Stimulated activated CD8-positive, alpha-beta memory T cell treated with anti-CD3 and anti-CD28 coated beads, Interleukin-7, amount 100 ng/mL, for 48 hours (primary cell): ENCODE results near the gene RREB1.
A peak's percentile ranks its signal among the peaks of the same experiment; 100 is the strongest.

Source experiments
- DNase-seq, 2 donors: peaks; one replicate each; pipeline ENCODE4 v3.0.0-alpha.2; 2020; ENCODE audit warnings: low read depth in 1 of 2; ENCODE audit errors: extremely low read depth in 1 of 2

RREB1 gene

GRCh38 chr6:7107578-7108195, at the start of gene RREB1:
TSS of gene RREB1 (plus strand) at chr6:7107961. CDS start at chr6:7181912, 73,951 bp downstream.
- peak; percentile 37 to 45 for DNase-seq

GRCh38 chr6:7058250-7058923, 49.4 kb upstream of the RREB1 start:
- DNase-seq = no peak

- no peak for DNase-seq
Measured at GRCh38 chr6:7060769-7061516, 46.8 kb upstream of the RREB1 start.

- DNase-seq = no peak
Measured at GRCh38 chr6:7062451-7063162, 45.2 kb upstream of the RREB1 start.

- no peak for DNase-seq
Measured at GRCh38 chr6:7067305-7067704, 40.5 kb upstream of the RREB1 start.

- DNase-seq = no peak
Measured at GRCh38 chr6:7071405-7071804, 36.4 kb upstream of the RREB1 start.

GRCh38 chr6:7073082-7073820, 34.5 kb upstream of the RREB1 start:
- DNase-seq = no peak

GRCh38 chr6:7073821-7074525, 33.8 kb upstream of the RREB1 start:
- peak; percentile 56 to 69 for DNase-seq

GRCh38 chr6:7074870-7075269, 32.9 kb upstream of the RREB1 start:
- DNase-seq = no peak

- DNase-seq = no peak
Measured at GRCh38 chr6:7075341-7076000, 32.3 kb upstream of the RREB1 start.

- no peak for DNase-seq
Measured at GRCh38 chr6:7077856-7078255, 29.9 kb upstream of the RREB1 start.

GRCh38 chr6:7078856-7079255, 28.9 kb upstream of the RREB1 start:
- DNase-seq = no peak

- no peak for DNase-seq
Measured at GRCh38 chr6:7080311-7080710, 27.4 kb upstream of the RREB1 start.

- DNase-seq = no peak
Measured at GRCh38 chr6:7085911-7086310, 21.9 kb upstream of the RREB1 start.

GRCh38 chr6:7086488-7086887, 21.3 kb upstream of the RREB1 start:
- DNase-seq = no peak

- DNase-seq = no peak
Measured at GRCh38 chr6:7087066-7087465, 20.7 kb upstream of the RREB1 start.

GRCh38 chr6:7087491-7087979, 20.2 kb upstream of the RREB1 start:
- no peak for DNase-seq

- DNase-seq = no peak
Measured at GRCh38 chr6:7088076-7088742, 19.6 kb upstream of the RREB1 start.

- DNase-seq = no peak
Measured at GRCh38 chr6:7098993-7099392, 8.8 kb upstream of the RREB1 start.
